Measurements from ENCODE around the gene IL1RN. TPM values are rescaled to one million over a fixed set of nuclear protein-coding genes. Genes with fewer than 3 reads are reported as not detected.
"Not testable (repeated sequence)": the region's sequence is repeated elsewhere in the genome, so short reads cannot be mapped to it uniquely, and the experiment has no call there.

IL1RN gene
- total and polyA plus RNA-seq, 2 experiments from 2014 or later = not detected

GRCh38 chr2:113092864-113093612, 34.4 kb upstream of the IL1RN start:
- Histone ChIP-seq H3K27ac (no peak overlapping the region), H4K20me1 (ENCODE audit: insufficient read depth) (no peaks in the 10 kb centered on the region), H3K4me2 (ENCODE audit: unreplicated experiment) (no peak overlapping the region), H3K27me3 (replicated peaks; ENCODE audit: insufficient read depth) (peaks cover 41% of the 10 kb centered on the region; the same call in 1 of the 2 replicates), H3K79me2 (ENCODE audit: insufficient read depth) (no peaks in the 10 kb centered on the region), H2AFZ (no peak overlapping the region), H3K9me3 (ENCODE audit: low read depth) (no peaks in the 10 kb centered on the region), H3K4me1 (ENCODE audit: insufficient read depth) (no peaks in the 10 kb centered on the region), H3K9me2 (ENCODE audit: insufficient read depth) (no peaks in the 10 kb centered on the region), H3K36me3 (ENCODE audit: low read depth) (no peaks in the 10 kb centered on the region), H3K9ac (no peak overlapping the region), H3K4me3 (no peak overlapping the region), H3F3A (ENCODE audit: insufficient read depth) (no peaks in the 10 kb centered on the region)
- TF ChIP-seq EZH2phosphoT487 (IDR thresholded peaks at IDR 0.05; ENCODE audit: insufficient read depth, low read depth) (no peak), EZH2 (IDR thresholded peaks at IDR 0.05; ENCODE audit: insufficient read depth, poor library complexity, severe bottlenecking) (no peak)
- WGBS, 2 experiments (ENCODE audit: low coverage in 1 of 2, low lambda C conversion rate in 2 of 2, missing lambda C conversion rate in 2 of 2) = 12 to 16% methylated on average over 5 of the region's 5 CpGs
- in situ Hi-C loops (cut with MboI) = no loop called here
- no peak for DNase-seq

- Histone ChIP-seq H3K27ac (no peak overlapping the region), H4K20me1 (ENCODE audit: insufficient read depth) (no peaks in the 10 kb centered on the region), H3K9me2 (ENCODE audit: insufficient read depth) (no peaks in the 10 kb centered on the region), H3K9me3 (ENCODE audit: low read depth) (no peaks in the 10 kb centered on the region), H3K79me2 (ENCODE audit: insufficient read depth) (no peaks in the 10 kb centered on the region), H3K9ac (no peak overlapping the region), H2AFZ (no peak overlapping the region), H3K4me3 (no peak overlapping the region), H3K27me3 (replicated peaks; ENCODE audit: insufficient read depth) (peaks cover 41% of the 10 kb centered on the region; the same call in 1 of the 2 replicates), H3K36me3 (ENCODE audit: low read depth) (no peaks in the 10 kb centered on the region), H3K4me2 (ENCODE audit: unreplicated experiment) (no peak overlapping the region), H3F3A (ENCODE audit: insufficient read depth) (no peaks in the 10 kb centered on the region), H3K4me1 (ENCODE audit: insufficient read depth) (no peaks in the 10 kb centered on the region)
- TF ChIP-seq EZH2phosphoT487 (IDR thresholded peaks at IDR 0.05; ENCODE audit: insufficient read depth, low read depth) (no peak), EZH2 (IDR thresholded peaks at IDR 0.05; ENCODE audit: insufficient read depth, poor library complexity, severe bottlenecking) (no peak)
- in situ Hi-C loops (cut with MboI) = no loop called here
- no peak for DNase-seq
- 10% methylated on average over 2 of the region's 2 CpGs for WGBS, 2 experiments (ENCODE audit: low coverage in 1 of 2, low lambda C conversion rate in 2 of 2, missing lambda C conversion rate in 2 of 2)
These were observed 33.8 kb upstream of the IL1RN start for GRCh38 chr2:113093613-113093977.

- H3K4me3 ChIP-seq; H3F3A ChIP-seq (ENCODE audit: insufficient read depth); H3K4me2 ChIP-seq (ENCODE audit: unreplicated experiment); H3K79me2 ChIP-seq (ENCODE audit: insufficient read depth); H3K9me2 ChIP-seq (ENCODE audit: insufficient read depth); in situ Hi-C loops (cut with MboI); H3K4me1 ChIP-seq (ENCODE audit: insufficient read depth); DNase-seq; H3K9me3 ChIP-seq (ENCODE audit: low read depth); H4K20me1 ChIP-seq (ENCODE audit: insufficient read depth); H3K27ac ChIP-seq; H3K36me3 ChIP-seq (ENCODE audit: low read depth); H3K9ac ChIP-seq; H2AFZ ChIP-seq: not testable (repeated sequence)
- 74 to 75% methylated on average over 11 to 14 of the region's 14 CpGs for WGBS, 2 experiments (ENCODE audit: low coverage in 1 of 2, low lambda C conversion rate in 2 of 2, missing lambda C conversion rate in 2 of 2)
- peaks cover 28% of the 10 kb centered on the region; the same call in 1 of the 2 replicates for H3K27me3 ChIP-seq (replicated peaks; ENCODE audit: insufficient read depth)
These were observed 31.1 kb upstream of the IL1RN start for GRCh38 chr2:113096306-113096705.

- H3K4me3 ChIP-seq; H3K9me3 ChIP-seq (ENCODE audit: low read depth); H3K27ac ChIP-seq; in situ Hi-C loops (cut with MboI); H3K79me2 ChIP-seq (ENCODE audit: insufficient read depth); H3F3A ChIP-seq (ENCODE audit: insufficient read depth); H3K4me1 ChIP-seq (ENCODE audit: insufficient read depth); DNase-seq; H3K4me2 ChIP-seq (ENCODE audit: unreplicated experiment); H3K9ac ChIP-seq; H3K36me3 ChIP-seq (ENCODE audit: low read depth); H4K20me1 ChIP-seq (ENCODE audit: insufficient read depth); H3K9me2 ChIP-seq (ENCODE audit: insufficient read depth); H2AFZ ChIP-seq: not testable (repeated sequence)
- H3K27me3 ChIP-seq (replicated peaks; ENCODE audit: insufficient read depth) = peaks cover 26% of the 10 kb centered on the region; the same call in 1 of the 2 replicates
- WGBS, 2 experiments (ENCODE audit: low coverage in 1 of 2, low lambda C conversion rate in 2 of 2, missing lambda C conversion rate in 2 of 2) = 8 to 29% methylated on average over 2 of the region's 2 CpGs
These were observed 30.4 kb upstream of the IL1RN start for GRCh38 chr2:113096842-113097618.
